Measurements from ENCODE around the gene SPATA31E1. TPM values are rescaled to one million over a fixed set of nuclear protein-coding genes. Genes with fewer than 3 reads are reported as not detected.

Gene SPATA31E1
- total and polyA plus RNA-seq, 10 of the 15 experiments (the other 5 are each of a cell fraction or from before 2014, with no cell fraction given) = not detected

DNA sequence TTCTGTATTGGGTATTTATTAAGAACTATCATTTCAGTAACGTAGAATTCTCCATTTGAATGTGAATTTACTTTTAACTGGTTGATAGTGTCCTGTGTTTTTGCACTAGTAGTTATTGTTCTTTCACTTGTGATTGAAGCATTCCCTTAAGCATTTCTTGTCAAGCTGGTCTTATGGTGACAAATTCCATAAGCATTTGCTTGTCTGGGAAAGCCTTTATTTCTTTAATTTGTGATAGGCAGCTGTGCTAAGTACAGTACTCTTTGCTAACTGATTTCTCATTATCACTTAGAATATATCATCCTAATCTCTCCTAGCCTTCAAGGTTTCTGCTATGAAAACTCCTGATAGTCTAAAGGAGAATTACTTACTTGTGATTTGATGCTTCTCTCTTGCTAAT lies 21.3 kb upstream of the SPATA31E1 start:
- Histone ChIP-seq H3K27ac (ENCODE audit: control insufficient read depth, insufficient read depth) (no peak overlapping the region), H4K20me1 (ENCODE audit: control insufficient read depth, insufficient read depth) (no peaks in the 10 kb centered on the region), H3K79me2 (ENCODE audit: control insufficient read depth, insufficient read depth, low read length) (no peaks in the 10 kb centered on the region), H2AFZ (ENCODE audit: control insufficient read depth, low read depth, low read length) (no peak overlapping the region), H3K4me1 (ENCODE audit: control insufficient read depth, insufficient read depth, low read length) (no peaks in the 10 kb centered on the region), H3K4me3 (no peak overlapping the region), H3K27me3 (replicated peaks in 1 of 2; ENCODE audit: control insufficient read depth in 2 of 2, insufficient read depth in 2 of 2, low read length in 1 of 2) (no peaks in the 10 kb centered on the region), H3K9ac (ENCODE audit: control insufficient read depth, insufficient read depth, low read length) (no peak overlapping the region), H3K36me3 (ENCODE audit: control insufficient read depth in 2 of 2, insufficient read depth in 2 of 2, low read length in 1 of 2) (no peaks in the 10 kb centered on the region), H3K4me2 (ENCODE audit: control insufficient read depth, insufficient read depth) (no peak overlapping the region), H3K9me3 (replicated peaks; ENCODE audit: control insufficient read depth, insufficient read depth, low read length) (no peaks in the 10 kb centered on the region)
- in situ Hi-C loops (cut with MboI) = no loop called here
- no peak for TF ChIP-seq NFXL1 (IDR thresholded peaks at IDR 0.05; ENCODE audit: borderline replicate concordance)
- TF ChIP-seq MYB (IDR thresholded peaks at IDR 0.05; ENCODE audit: borderline replicate concordance, low read depth, low read length) = no peak
- TF ChIP-seq JUNB (IDR thresholded peaks at IDR 0.05) = no peak
- TF ChIP-seq MEF2A (IDR thresholded peaks at IDR 0.05; ENCODE audit: insufficient read depth, low read depth, low read length) = no peak
- TF ChIP-seq, protein P1, sequence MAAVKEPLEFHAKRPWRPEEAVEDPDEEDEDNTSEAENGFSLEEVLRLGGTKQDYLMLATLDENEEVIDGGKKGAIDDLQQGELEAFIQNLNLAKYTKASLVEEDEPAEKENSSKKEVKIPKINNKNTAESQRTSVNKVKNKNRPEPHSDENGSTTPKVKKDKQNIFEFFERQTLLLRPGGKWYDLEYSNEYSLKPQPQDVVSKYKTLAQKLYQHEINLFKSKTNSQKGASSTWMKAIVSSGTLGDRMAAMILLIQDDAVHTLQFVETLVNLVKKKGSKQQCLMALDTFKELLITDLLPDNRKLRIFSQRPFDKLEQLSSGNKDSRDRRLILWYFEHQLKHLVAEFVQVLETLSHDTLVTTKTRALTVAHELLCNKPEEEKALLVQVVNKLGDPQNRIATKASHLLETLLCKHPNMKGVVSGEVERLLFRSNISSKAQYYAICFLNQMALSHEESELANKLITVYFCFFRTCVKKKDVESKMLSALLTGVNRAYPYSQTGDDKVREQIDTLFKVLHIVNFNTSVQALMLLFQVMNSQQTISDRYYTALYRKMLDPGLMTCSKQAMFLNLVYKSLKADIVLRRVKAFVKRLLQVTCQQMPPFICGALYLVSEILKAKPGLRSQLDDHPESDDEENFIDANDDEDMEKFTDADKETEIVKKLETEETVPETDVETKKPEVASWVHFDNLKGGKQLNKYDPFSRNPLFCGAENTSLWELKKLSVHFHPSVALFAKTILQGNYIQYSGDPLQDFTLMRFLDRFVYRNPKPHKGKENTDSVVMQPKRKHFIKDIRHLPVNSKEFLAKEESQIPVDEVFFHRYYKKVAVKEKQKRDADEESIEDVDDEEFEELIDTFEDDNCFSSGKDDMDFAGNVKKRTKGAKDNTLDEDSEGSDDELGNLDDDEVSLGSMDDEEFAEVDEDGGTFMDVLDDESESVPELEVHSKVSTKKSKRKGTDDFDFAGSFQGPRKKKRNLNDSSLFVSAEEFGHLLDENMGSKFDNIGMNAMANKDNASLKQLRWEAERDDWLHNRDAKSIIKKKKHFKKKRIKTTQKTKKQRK (IDR thresholded peaks at IDR 0.05; ENCODE audit: low read depth, low read length) = no peak
- TF ChIP-seq TBL1XR1 (IDR thresholded peaks at IDR 0.05; ENCODE audit: low read depth, low read length) = no peak
- no peak for TF ChIP-seq CEBPB (IDR thresholded peaks at IDR 0.05; ENCODE audit: borderline replicate concordance in 1 of 2, low read depth in 2 of 2, low read length in 2 of 2)
- no peak for TF ChIP-seq TCF12 (IDR thresholded peaks at IDR 0.05; ENCODE audit: low read depth, low read length)
- TF ChIP-seq EGR1 (IDR thresholded peaks at IDR 0.05; ENCODE audit: borderline replicate concordance in 1 of 2, low read depth in 2 of 2, low read length in 2 of 2) = no peak
- no peak for TF ChIP-seq TARDBP (IDR thresholded peaks at IDR 0.05; ENCODE audit: borderline replicate concordance)
- intact Hi-C loops (cut with micrococcal nuclease; ENCODE audit: unreplicated experiment) = no loop called here
- POLR2A ChIA-PET = no interaction called here
- no peak for ATAC-seq
- no peak for FAIRE-seq
- WGBS (ENCODE audit: insufficient coverage, insufficient replicate concordance, low lambda C conversion rate, missing lambda C conversion rate) = 0% methylated on average over 1 of the region's 1 CpG
- RAD21 ChIA-PET (ENCODE audit: unreplicated experiment) = no interaction called here
- SMC1A ChIA-PET (ENCODE audit: uncharacterized antibody, unreplicated experiment) = no interaction called here
- CTCF ChIA-PET = no interaction called here
- no TSS peak for BruUV-seq (replicated peaks)
- no peak for DNase-seq (ENCODE audit: low read depth, low spot score)

Measured in GM12878 (cell line).